Measurements from ENCODE around the gene RBM43.

- TF ChIP-seq, protein P1, sequence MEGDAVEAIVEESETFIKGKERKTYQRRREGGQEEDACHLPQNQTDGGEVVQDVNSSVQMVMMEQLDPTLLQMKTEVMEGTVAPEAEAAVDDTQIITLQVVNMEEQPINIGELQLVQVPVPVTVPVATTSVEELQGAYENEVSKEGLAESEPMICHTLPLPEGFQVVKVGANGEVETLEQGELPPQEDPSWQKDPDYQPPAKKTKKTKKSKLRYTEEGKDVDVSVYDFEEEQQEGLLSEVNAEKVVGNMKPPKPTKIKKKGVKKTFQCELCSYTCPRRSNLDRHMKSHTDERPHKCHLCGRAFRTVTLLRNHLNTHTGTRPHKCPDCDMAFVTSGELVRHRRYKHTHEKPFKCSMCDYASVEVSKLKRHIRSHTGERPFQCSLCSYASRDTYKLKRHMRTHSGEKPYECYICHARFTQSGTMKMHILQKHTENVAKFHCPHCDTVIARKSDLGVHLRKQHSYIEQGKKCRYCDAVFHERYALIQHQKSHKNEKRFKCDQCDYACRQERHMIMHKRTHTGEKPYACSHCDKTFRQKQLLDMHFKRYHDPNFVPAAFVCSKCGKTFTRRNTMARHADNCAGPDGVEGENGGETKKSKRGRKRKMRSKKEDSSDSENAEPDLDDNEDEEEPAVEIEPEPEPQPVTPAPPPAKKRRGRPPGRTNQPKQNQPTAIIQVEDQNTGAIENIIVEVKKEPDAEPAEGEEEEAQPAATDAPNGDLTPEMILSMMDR (IDR thresholded peaks at IDR 0.05), result no peak
- TF ChIP-seq POLR2A (IDR thresholded peaks at IDR 0.05), result no peak
These were observed 56.9 kb downstream of the RBM43 start for GRCh38 chr2:151204756-151205155.

Data from thyroid gland (tissue), 4 donors.